HG02938 (cell line): ENCODE measurements around the gene TAAR1.
A peak's percentile ranks its signal among the peaks of the same experiment; 100 is the strongest.
"Not testable (repeated sequence)": the region's sequence is repeated elsewhere in the genome, so short reads cannot be mapped to it uniquely, and the experiment has no call there.

Source experiments
- ATAC-seq: cut with Tn5 transposase; IDR thresholded peaks from one replicate; pipeline ENCODE4 v1.9.1; 2021; ENCODE audit warnings: mild to moderate bottlenecking, moderate library complexity; ENCODE audit not compliant: unreplicated experiment

TAAR1 gene

GRCh38 chr6:132664309-132665034, 5.5 kb upstream of the TAAR1 start:
- ATAC-seq: no peak

- no peak for ATAC-seq
These were observed 4.7 kb upstream of the TAAR1 start for GRCh38 chr6:132663661-132664060.

- no peak for ATAC-seq
These were observed 2.9 kb upstream of the TAAR1 start for GRCh38 chr6:132661906-132662305.

GRCh38 chr6:132651062-132651461, 7.9 kb downstream of the TAAR1 start:
- peak; percentile 56 for ATAC-seq

- ATAC-seq: no peak
These were observed 8.6 kb downstream of the TAAR1 start for GRCh38 chr6:132650429-132650828.

GRCh38 chr6:132648828-132649227, 10.2 kb downstream of the TAAR1 start:
- no peak for ATAC-seq

- peak; percentile 86 for ATAC-seq
These were observed 10.6 kb downstream of the TAAR1 start for GRCh38 chr6:132648356-132648755.

GRCh38 chr6:132643547-132643946, 15.4 kb downstream of the TAAR1 start:
- no peak for ATAC-seq

- ATAC-seq: not testable (repeated sequence)
These were observed 21.8 kb downstream of the TAAR1 start for GRCh38 chr6:132637135-132637534.

- not testable (repeated sequence) for ATAC-seq
These were observed 23.1 kb downstream of the TAAR1 start for GRCh38 chr6:132635906-132636305.

GRCh38 chr6:132635288-132635687, 23.7 kb downstream of the TAAR1 start:
- ATAC-seq: not testable (repeated sequence)

- no peak for ATAC-seq
These were observed 24.2 kb downstream of the TAAR1 start for GRCh38 chr6:132634796-132635195.

- ATAC-seq: no peak
These were observed 25.6 kb downstream of the TAAR1 start for GRCh38 chr6:132633362-132633761.

GRCh38 chr6:132624175-132624574, 34.8 kb downstream of the TAAR1 start, which contains the start of gene TAAR2:
TSS of gene TAAR2 (minus strand) at chr6:132624275. CDS start at chr6:132624275, 0 bp downstream.
- no peak for ATAC-seq

GRCh38 chr6:132623106-132623845, 35.7 kb downstream of the TAAR1 start:
- no peak for ATAC-seq

GRCh38 chr6:132616677-132617076, 42.3 kb downstream of the TAAR1 start:
- no peak for ATAC-seq

GRCh38 chr6:132614554-132614953, 44.4 kb downstream of the TAAR1 start:
- no peak for ATAC-seq

- no peak for ATAC-seq
These were observed 46.4 kb downstream of the TAAR1 start for GRCh38 chr6:132612449-132613108.

GRCh38 chr6:132611616-132612015, 47.4 kb downstream of the TAAR1 start:
- no peak for ATAC-seq

- peak; percentile 88 for ATAC-seq
These were observed 51.3 kb downstream of the TAAR1 start for GRCh38 chr6:132607544-132608233.

GRCh38 chr6:132604635-132605152, 54.3 kb downstream of the TAAR1 start:
- ATAC-seq: no peak
